Measurements from ENCODE around the gene DOCK3. TPM values are rescaled to one million over a fixed set of nuclear protein-coding genes. Genes with fewer than 3 reads are reported as not detected.

The DOCK3 gene
- total and polyA plus RNA-seq, 10 donors: 0.08 to 2.1 (median 0.44) TPM

DNA sequence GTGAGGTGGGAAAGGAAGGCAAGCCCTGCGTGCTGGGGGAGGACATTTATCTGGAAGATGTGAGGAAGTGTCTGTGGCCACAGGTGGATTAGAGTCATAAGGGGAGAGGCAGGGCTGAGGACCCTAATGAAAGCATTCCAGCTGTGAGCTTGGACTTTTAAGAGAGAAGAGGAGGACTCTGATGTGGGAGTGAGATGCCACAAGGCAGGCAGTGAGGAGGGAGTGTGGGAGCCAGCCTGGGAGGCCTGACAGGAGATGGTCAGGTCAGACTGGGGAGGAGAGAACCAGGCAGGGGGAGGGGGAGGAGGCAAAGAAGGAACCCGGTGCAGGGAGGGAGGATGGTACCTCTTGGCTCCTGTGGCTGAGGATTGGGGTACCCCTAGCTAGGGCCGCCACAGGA lies 36.8 kb upstream of the DOCK3 start:
- Histone ChIP-seq H3K4me1 (peaks cover 0 to 47% (median 21%) of the 10 kb centered on the region in 6 donors), H3K27me3 (replicated peaks in 1 of 7) (no peaks in the 10 kb centered on the region), H3K27ac (peak overlapping the region in 1 of 8 donors; percentile 17), H3K4me3 (no peak overlapping the region), H3K36me3 (peaks cover 0 to 54% (median 26%) of the 10 kb centered on the region in 6 donors), H3K9me3 (no peaks in the 10 kb centered on the region)
- WGBS, 5 donors: 46 to 60% (median 58%) methylated on average over 3 of the region's 3 CpGs
- TF ChIP-seq POLR2A (IDR thresholded peaks at IDR 0.05) (no peak), CTCF (IDR thresholded peaks at IDR 0.05 in 8 of 11, conservative IDR thresholded peaks at IDR 0.05 in 3 of 11) (no peak)
- intact Hi-C loops (cut with DNase I; ENCODE audit: low total_unique reads): no loop called here
- no peak for DNase-seq

GRCh38 chr3:50639055-50639494 lies 35.7 kb upstream of the DOCK3 start:
- 91 to 97% (median 95%) methylated on average over 6 of the region's 6 CpGs for WGBS, 5 donors
- DNase-seq: no peak
- TF ChIP-seq CTCF (IDR thresholded peaks at IDR 0.05 in 8 of 11, conservative IDR thresholded peaks at IDR 0.05 in 3 of 11) (no peak), POLR2A (IDR thresholded peaks at IDR 0.05) (no peak), POLR2AphosphoS5 (IDR thresholded peaks at IDR 0.05) (no peak)
- peaks cover 0 to 65% (median 37%) of the 10 kb centered on the region in 6 donors for H3K36me3 ChIP-seq
- intact Hi-C loops (cut with DNase I; ENCODE audit: low total_unique reads): no loop called here
- no peaks in the 10 kb centered on the region for H3K9me3 ChIP-seq
- H3K27ac ChIP-seq: no peak overlapping the region
- H3K4me3 ChIP-seq: no peak overlapping the region
- H3K4me1 ChIP-seq: peaks cover 0 to 36% (median 11%) of the 10 kb centered on the region in 6 donors
- H3K27me3 ChIP-seq (replicated peaks in 1 of 7): no peaks in the 10 kb centered on the region

DNA sequence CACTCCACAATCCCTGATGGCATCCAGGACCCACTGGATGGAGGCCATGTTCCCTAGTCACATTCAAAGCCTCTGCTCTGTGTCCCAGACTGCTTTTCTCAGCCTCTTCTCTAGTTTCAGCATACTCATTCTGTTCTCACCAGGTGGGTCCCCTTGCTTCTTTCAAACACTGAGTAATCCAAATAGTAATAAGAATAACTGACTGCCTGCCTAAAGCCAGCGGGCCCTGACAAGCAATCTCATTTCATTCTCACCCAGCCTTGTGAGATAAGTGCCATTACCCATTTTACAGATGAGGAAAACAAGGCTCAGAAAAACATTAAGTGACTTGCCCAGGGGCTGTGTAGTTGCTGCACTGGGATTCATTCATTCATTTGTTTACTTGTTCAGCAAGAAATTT lies 32.3 kb upstream of the DOCK3 start:
- Histone ChIP-seq H3K36me3 (peaks cover 0 to 91% (median 69%) of the 10 kb centered on the region in 6 donors), H3K27me3 (replicated peaks in 1 of 7) (no peaks in the 10 kb centered on the region), H3K9me3 (no peaks in the 10 kb centered on the region), H3K27ac (no peak overlapping the region), H3K4me3 (no peak overlapping the region), H3K4me1 (peaks cover 0 to 6% (median 1%) of the 10 kb centered on the region in 6 donors)
- TF ChIP-seq POLR2AphosphoS5 (IDR thresholded peaks at IDR 0.05) (no peak), POLR2A (IDR thresholded peaks at IDR 0.05) (no peak), CTCF (IDR thresholded peaks at IDR 0.05 in 8 of 11, conservative IDR thresholded peaks at IDR 0.05 in 3 of 11) (no peak)
- intact Hi-C loops (cut with DNase I; ENCODE audit: low total_unique reads): no loop called here
- WGBS, 5 donors: 75 to 91% (median 82%) methylated on average over 1 of the region's 1 CpG
- no peak for DNase-seq

DNA sequence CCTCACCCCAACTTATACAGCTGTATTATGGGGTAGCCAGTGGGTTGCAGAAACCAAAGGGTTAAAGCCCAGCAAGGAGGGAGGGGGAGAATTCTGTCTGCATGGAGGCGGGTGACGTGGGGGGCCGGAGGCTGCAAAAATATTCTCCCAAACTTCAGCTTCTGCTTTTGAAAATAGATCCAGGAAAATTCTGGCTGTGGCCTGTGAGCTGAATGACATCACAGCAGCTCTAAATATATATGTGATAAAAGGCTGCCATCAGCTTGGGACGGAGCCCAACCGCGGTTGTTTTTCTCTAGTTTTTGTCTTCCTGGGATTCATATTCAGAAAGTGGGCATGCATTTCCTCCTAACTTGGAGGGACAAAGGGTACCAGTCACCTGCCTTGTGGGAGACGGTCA lies 30.2 kb upstream of the DOCK3 start:
- H3K9me3 ChIP-seq: no peaks in the 10 kb centered on the region
- no peak overlapping the region for H3K27ac ChIP-seq
- H3K36me3 ChIP-seq: peaks cover 0 to 100% (median 85%) of the 10 kb centered on the region in 6 donors
- no peak overlapping the region for H3K4me3 ChIP-seq
- no peaks in the 10 kb centered on the region for H3K27me3 ChIP-seq (replicated peaks in 1 of 7)
- TF ChIP-seq POLR2AphosphoS5 (IDR thresholded peaks at IDR 0.05) (no peak), POLR2A (IDR thresholded peaks at IDR 0.05) (no peak), CTCF (IDR thresholded peaks at IDR 0.05 in 8 of 11, conservative IDR thresholded peaks at IDR 0.05 in 3 of 11) (no peak)
- no peaks in the 10 kb centered on the region for H3K4me1 ChIP-seq
- DNase-seq: no peak
- intact Hi-C loops (cut with DNase I; ENCODE audit: low total_unique reads): no loop called here
- 79 to 87% (median 82%) methylated on average over 7 of the region's 7 CpGs for WGBS, 5 donors

Measured in spleen (tissue), 11 donors.